HL-60 (cell line): ENCODE data around the gene CYP17A1.
"Not testable (repeated sequence)": the region's sequence is repeated elsewhere in the genome, so short reads cannot be mapped to it uniquely, and the experiment has no call there.

Source experiments
- CTCF ChIP-seq: IDR thresholded peaks from one replicate; pipeline ENCODE4 v1.5.1; 2011; ENCODE audit warnings: low read length, control low read depth, inconsistent platforms; ENCODE audit not compliant: insufficient read depth
- POLR2AphosphoS5 ChIP-seq: IDR thresholded peaks from 2 replicates; pipeline ENCODE4 v1.6.1; 2012; ENCODE audit warnings: low read depth
- TF ChIP-seq, protein P1 (sequence below): IDR thresholded peaks from 2 replicates; pipeline ENCODE4 v1.6.1; 2012; ENCODE audit warnings: low read depth; ENCODE audit not compliant: insufficient replicate concordance

DNA sequence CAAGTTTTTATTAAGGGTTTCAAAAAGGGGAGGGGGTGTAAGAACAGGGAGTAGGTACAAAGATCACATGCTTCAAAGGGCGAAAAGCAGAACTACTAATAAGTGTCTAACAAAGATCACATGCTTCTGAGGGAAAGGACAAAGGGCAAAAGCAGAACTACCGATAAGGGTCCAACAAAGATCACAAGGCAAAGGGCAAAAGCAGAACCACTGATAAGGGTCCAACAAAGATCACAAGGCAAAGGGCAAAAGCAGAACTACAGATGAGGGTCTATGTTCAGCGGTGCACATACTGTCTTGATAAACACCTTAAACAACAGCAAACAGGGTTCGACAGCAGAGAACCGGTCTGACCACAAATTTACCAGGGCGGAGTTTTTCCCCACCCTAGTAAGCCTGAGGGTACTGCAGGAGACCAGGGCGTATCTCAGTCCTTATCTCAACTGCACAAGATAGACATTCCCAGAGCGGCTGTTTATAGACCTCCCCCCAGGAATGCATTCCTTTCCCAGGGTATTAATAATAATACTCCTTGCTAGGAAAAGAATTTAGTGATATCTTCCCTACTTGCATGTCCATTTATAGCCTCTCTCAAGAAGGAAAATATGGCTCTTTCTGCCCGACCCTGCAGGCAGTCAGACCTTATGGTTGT, 1.2 kb upstream of the CYP17A1 start:
- TF ChIP-seq CTCF, POLR2AphosphoS5: not testable (repeated sequence)
- TF ChIP-seq, protein P1, sequence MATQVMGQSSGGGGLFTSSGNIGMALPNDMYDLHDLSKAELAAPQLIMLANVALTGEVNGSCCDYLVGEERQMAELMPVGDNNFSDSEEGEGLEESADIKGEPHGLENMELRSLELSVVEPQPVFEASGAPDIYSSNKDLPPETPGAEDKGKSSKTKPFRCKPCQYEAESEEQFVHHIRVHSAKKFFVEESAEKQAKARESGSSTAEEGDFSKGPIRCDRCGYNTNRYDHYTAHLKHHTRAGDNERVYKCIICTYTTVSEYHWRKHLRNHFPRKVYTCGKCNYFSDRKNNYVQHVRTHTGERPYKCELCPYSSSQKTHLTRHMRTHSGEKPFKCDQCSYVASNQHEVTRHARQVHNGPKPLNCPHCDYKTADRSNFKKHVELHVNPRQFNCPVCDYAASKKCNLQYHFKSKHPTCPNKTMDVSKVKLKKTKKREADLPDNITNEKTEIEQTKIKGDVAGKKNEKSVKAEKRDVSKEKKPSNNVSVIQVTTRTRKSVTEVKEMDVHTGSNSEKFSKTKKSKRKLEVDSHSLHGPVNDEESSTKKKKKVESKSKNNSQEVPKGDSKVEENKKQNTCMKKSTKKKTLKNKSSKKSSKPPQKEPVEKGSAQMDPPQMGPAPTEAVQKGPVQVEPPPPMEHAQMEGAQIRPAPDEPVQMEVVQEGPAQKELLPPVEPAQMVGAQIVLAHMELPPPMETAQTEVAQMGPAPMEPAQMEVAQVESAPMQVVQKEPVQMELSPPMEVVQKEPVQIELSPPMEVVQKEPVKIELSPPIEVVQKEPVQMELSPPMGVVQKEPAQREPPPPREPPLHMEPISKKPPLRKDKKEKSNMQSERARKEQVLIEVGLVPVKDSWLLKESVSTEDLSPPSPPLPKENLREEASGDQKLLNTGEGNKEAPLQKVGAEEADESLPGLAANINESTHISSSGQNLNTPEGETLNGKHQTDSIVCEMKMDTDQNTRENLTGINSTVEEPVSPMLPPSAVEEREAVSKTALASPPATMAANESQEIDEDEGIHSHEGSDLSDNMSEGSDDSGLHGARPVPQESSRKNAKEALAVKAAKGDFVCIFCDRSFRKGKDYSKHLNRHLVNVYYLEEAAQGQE = not testable (repeated sequence)
